ENCODE measurements around the gene TDRD1.
"Not testable (repeated sequence)": the region's sequence is repeated elsewhere in the genome, so short reads cannot be mapped to it uniquely, and the experiment has no call there.

Gene TDRD1, protein sequence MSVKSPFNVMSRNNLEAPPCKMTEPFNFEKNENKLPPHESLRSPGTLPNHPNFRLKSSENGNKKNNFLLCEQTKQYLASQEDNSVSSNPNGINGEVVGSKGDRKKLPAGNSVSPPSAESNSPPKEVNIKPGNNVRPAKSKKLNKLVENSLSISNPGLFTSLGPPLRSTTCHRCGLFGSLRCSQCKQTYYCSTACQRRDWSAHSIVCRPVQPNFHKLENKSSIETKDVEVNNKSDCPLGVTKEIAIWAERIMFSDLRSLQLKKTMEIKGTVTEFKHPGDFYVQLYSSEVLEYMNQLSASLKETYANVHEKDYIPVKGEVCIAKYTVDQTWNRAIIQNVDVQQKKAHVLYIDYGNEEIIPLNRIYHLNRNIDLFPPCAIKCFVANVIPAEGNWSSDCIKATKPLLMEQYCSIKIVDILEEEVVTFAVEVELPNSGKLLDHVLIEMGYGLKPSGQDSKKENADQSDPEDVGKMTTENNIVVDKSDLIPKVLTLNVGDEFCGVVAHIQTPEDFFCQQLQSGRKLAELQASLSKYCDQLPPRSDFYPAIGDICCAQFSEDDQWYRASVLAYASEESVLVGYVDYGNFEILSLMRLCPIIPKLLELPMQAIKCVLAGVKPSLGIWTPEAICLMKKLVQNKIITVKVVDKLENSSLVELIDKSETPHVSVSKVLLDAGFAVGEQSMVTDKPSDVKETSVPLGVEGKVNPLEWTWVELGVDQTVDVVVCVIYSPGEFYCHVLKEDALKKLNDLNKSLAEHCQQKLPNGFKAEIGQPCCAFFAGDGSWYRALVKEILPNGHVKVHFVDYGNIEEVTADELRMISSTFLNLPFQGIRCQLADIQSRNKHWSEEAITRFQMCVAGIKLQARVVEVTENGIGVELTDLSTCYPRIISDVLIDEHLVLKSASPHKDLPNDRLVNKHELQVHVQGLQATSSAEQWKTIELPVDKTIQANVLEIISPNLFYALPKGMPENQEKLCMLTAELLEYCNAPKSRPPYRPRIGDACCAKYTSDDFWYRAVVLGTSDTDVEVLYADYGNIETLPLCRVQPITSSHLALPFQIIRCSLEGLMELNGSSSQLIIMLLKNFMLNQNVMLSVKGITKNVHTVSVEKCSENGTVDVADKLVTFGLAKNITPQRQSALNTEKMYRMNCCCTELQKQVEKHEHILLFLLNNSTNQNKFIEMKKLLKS

DNA sequence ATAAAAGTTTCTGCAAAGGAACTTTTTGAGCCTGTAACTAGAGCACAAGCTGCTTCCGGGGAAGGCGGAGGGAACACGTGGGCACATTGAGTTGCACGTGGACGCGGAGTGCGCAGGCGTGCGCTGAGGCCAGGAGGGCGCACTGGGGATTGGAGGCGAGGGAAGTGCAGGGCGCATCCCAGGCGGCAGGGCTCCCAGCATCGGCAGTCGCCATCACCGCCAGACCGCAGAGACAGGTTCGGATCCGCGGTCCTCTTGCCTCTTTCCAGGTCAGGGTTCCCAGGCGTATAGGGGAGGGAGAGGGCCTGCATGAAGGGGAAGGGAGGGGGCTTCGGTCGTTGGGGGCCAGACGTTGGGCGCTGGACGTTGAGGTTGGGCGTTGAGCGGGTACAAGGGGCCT is at the start of gene TDRD1:
Gene TDRD1, plus strand, starts transcription at position 206 of the 400 bp plus-strand sequence. CDS start 8,479 bp downstream, outside the sequence.
- no peak for ATAC-seq
- peaks cover 9% of the 10 kb centered on the region for H3K27me3 Mint-ChIP-seq
- H3K4me3 Mint-ChIP-seq = peak within 1 kb of the TSS; percentile 46
- H3K36me3 Mint-ChIP-seq = no peaks in the 10 kb centered on the region
- H3K9me3 Mint-ChIP-seq = no peaks in the 10 kb centered on the region
- peaks cover 5% of the 10 kb centered on the region for H3K4me1 Mint-ChIP-seq
- no peak within 1 kb of the TSS for H3K27ac Mint-ChIP-seq

DNA sequence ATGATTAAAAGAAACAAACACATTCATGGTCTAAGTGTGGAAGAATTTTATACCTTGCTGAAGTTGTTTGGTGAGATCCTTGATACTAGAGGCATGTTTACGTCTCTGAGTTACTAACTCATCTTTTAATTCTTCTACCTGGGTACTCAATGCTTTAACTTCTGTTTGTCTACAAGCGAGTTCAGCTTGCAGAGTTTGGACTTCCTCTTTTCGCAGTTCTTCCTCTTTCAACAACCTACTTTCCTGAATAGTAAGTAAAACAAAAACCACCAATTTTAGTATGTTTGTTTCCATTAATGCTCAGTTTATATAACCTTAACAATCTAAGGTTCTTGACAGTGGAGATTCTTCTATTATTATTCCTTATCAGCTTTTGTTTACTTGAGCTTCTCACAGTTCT is 48.1 kb upstream of the TDRD1 start:
- peak; percentile 70 for ATAC-seq
- Mint-ChIP-seq H3K27me3 (no peaks in the 10 kb centered on the region), H3K4me3 (no peak overlapping the region), H3K4me1 (peaks cover 7% of the 10 kb centered on the region), H3K36me3 (peaks cover 64% of the 10 kb centered on the region), H3K27ac (no peak overlapping the region), H3K9me3 (no peaks in the 10 kb centered on the region)

DNA sequence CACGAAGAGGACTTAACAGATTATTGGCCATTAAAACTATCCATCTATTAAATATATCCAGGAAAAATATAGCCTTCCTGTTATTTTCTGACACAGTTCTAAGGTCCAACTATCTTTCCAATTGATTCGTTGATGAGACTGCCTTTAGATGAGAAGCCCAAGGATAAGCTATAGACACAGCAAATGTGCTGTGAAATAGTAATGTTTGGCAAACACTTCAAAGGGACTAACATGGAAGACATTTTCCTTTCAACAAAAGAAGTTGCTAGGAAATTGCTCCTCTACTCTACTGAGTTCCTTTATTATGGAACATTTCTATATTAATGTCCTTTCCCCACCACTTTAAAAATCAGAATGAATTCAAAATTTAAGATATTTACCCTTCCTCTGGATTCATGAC is 43.7 kb upstream of the TDRD1 start:
- Mint-ChIP-seq H3K27me3 (no peaks in the 10 kb centered on the region), H3K27ac (peak overlapping the region; percentile 64), H3K4me3 (no peak overlapping the region), H3K4me1 (peaks cover 7% of the 10 kb centered on the region), H3K36me3 (peaks cover 50% of the 10 kb centered on the region), H3K9me3 (no peaks in the 10 kb centered on the region)
- no peak for ATAC-seq

DNA sequence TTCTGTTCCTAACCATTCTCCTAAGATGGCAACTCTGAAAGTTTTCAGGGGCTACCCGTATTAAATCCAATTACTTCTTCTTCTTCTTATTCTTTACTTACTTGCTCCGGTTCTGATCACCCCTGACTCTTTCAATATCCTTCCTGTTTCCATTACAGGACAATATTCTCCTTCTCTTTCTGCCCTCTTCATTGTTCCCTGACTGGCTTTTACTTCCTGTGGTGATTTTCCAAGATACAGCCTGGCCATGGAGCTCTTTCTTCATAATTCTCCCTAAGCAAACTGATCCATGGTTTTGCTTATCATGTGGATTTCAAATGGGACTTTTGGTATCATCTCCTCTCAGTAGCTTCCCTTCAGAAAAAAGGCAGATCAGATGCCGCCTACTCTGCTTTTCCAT is 40.6 kb upstream of the TDRD1 start:
- Mint-ChIP-seq H3K4me3 (no peak overlapping the region), H3K36me3 (peaks cover 64% of the 10 kb centered on the region), H3K9me3 (no peaks in the 10 kb centered on the region), H3K4me1 (no peaks in the 10 kb centered on the region), H3K27ac (no peak overlapping the region), H3K27me3 (no peaks in the 10 kb centered on the region)
- no peak for ATAC-seq

DNA sequence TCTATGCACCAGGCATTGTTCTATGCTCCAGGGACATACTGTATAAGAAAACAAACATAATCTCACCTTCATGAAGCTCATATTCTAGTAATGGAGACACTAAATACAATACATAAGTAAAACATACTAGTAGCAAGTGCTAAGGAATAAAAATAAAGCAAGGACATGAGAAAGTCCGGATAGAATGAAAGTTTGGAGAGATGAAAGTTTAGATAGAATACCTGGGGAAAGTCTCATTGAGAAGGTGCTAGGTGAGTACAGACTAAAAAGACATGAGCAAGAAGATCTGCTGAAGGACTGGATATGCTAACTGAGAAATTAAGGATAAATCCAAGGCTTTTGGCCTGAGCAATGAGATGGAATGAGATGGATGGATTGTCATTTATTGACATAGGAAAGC is 39.1 kb upstream of the TDRD1 start:
- Mint-ChIP-seq H3K36me3 (peaks cover 62% of the 10 kb centered on the region), H3K9me3 (no peaks in the 10 kb centered on the region), H3K27ac (no peak overlapping the region), H3K27me3 (no peaks in the 10 kb centered on the region), H3K4me3 (no peak overlapping the region), H3K4me1 (no peaks in the 10 kb centered on the region)
- no peak for ATAC-seq

DNA sequence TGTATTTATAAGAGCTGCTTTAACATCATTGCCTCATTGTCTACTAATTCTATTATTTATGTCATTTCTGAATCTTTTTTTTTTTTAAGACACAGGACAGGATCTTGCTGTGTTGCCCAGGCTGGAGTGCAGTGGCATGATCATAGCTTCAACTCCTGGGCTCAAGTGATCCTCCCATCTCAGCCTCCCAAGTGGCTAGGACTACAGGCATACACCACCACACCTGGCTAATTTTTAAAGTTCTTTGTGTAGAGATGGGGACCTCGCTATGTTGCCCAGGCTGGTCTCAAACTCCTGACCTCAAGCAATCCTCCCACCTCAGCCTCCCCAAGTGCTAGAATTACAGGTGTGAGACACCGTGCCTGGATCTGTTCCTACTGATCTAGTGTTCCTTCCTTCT is 38.3 kb upstream of the TDRD1 start:
- H3K27ac Mint-ChIP-seq, H3K4me3 Mint-ChIP-seq, ATAC-seq, H3K9me3 Mint-ChIP-seq, H3K4me1 Mint-ChIP-seq, H3K27me3 Mint-ChIP-seq: not testable (repeated sequence)
- H3K36me3 Mint-ChIP-seq = peaks cover 57% of the 10 kb centered on the region

DNA sequence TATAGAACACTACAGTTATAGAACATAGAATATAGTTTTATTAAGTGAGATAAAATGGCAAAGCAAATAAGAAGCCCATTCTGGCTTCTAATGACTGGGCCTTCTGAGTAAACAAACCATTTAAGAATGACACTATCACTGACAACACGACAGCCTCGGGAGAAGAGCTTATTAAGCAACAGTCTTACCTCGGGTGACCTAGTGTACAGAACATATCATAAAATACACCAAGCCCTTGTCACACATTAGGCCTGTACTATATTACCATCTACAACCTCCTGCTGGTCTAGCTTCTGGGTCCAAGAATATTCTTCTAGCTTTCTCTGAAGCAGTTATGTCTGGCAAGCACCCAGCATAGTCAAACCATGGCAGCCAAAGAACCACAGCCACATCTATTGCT is 37.1 kb upstream of the TDRD1 start:
- Mint-ChIP-seq H3K27me3 (no peaks in the 10 kb centered on the region), H3K4me1 (no peaks in the 10 kb centered on the region), H3K4me3 (no peak overlapping the region), H3K27ac (no peak overlapping the region), H3K9me3 (no peaks in the 10 kb centered on the region), H3K36me3 (peaks cover 60% of the 10 kb centered on the region)
- ATAC-seq = no peak

DNA sequence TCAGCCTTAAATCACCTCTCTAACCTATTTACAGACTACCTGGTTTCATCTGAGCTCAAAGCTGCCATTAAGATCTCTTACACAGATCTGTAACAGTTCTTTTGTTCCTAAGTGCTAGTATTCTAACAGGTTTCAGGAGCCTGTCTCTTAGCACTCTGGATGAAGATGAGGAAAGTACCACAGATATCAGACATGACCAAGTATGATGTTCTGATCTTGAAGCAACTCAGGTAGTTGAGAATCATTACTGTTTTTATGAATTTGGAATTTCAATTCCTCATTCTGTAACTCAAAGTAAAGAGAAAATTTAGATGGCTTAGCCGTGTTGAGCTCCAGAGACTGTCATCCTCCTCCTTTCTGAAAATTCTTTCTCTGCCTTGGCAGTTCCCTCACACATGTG is 36.0 kb upstream of the TDRD1 start:
- H3K9me3 Mint-ChIP-seq = no peaks in the 10 kb centered on the region
- H3K27ac Mint-ChIP-seq = no peak overlapping the region
- no peak overlapping the region for H3K4me3 Mint-ChIP-seq
- ATAC-seq = no peak
- H3K27me3 Mint-ChIP-seq = no peaks in the 10 kb centered on the region
- peaks cover 71% of the 10 kb centered on the region for H3K36me3 Mint-ChIP-seq
- H3K4me1 Mint-ChIP-seq = no peaks in the 10 kb centered on the region

DNA sequence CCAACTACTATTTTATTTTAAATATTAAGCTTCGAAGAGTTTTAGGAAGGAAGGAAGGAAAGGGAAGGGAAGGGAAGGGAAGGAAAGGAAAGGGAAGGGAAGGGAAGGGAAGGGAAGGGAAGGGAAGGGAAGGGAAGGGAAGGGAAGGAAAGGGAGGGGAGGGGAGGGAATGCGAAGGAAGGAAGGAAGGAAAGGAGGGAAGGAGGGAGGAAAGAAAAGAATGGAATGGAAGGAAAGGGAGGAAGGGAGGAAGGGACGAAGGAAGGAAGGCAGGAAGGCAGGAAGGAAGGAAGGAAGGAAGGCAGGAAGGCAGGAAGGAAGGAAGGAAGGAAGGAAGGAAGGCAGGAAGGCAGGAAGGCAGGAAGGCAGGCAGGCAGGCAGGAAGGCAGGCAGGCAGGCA is 29.7 kb upstream of the TDRD1 start:
- H3K27ac Mint-ChIP-seq, H3K27me3 Mint-ChIP-seq, H3K4me3 Mint-ChIP-seq, ATAC-seq, H3K9me3 Mint-ChIP-seq: not testable (repeated sequence)
- Mint-ChIP-seq H3K36me3 (peaks cover 78% of the 10 kb centered on the region), H3K4me1 (peaks cover 15% of the 10 kb centered on the region)

DNA sequence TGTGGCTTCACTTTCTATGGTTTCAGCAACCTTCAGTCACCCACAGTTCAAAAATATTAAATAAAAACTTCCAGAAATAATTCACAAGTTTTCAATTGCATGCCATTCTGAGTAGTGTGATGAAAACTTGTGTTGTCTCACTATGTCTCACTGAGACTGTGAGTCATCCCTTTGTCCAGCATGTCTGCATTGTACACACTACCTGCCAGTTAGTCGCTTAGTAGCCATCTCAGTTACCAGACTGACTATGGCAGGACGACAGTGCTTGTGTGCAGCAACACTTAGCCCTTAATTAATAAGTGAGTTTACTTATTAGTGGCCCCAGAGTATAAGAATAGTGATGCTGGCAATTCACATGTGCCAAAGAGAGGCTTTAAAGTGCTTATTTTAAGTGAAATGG is 27.7 kb upstream of the TDRD1 start:
- Mint-ChIP-seq H3K9me3 (no peaks in the 10 kb centered on the region), H3K27ac (no peak overlapping the region), H3K36me3 (peaks cover 75% of the 10 kb centered on the region), H3K4me3 (no peak overlapping the region), H3K4me1 (peaks cover 15% of the 10 kb centered on the region), H3K27me3 (no peaks in the 10 kb centered on the region)
- no peak for ATAC-seq

DNA sequence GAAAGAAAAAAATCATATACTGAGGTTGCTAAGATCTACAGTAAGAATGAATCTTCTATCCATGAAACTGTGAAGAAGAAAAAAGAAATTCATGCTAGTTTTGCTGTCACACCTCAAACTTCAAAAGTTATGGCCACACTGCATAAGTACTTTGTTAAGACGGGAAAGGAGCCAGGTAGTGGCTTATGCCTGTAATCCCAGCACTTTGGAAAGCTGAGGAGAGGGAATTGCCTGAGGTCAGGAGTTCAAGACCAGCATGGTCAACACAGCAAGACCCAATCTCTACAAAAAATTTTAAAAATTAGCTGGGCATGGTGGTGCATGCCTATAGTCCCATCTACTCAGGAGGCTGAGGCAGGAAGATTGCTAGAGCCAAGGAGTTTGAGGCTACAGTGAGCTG is 27.3 kb upstream of the TDRD1 start:
- Mint-ChIP-seq H3K27ac (no peak overlapping the region), H3K9me3 (no peaks in the 10 kb centered on the region), H3K36me3 (peaks cover 76% of the 10 kb centered on the region), H3K4me1 (peaks cover 15% of the 10 kb centered on the region), H3K4me3 (no peak overlapping the region), H3K27me3 (no peaks in the 10 kb centered on the region)
- ATAC-seq = no peak

DNA sequence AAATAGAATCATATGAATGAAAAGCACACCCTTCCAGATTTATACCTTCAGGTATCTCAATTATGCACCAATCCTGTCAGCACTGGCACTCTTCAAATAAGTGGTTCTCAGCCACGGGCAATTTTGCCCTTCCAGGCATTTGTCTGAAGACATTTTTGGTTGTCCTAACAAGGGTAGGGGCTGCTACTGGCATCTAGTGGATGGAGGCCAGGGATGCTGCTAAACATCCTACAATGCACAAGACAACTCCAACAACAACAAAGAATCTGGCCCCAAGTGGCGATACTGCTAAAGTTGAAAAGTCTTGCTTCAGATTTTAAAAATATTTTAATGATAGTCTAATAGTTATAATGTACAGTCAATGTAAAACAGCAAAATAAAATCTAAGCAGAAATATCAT is 21.2 kb upstream of the TDRD1 start:
- Mint-ChIP-seq H3K4me3 (no peak overlapping the region), H3K4me1 (peaks cover 12% of the 10 kb centered on the region), H3K27me3 (no peaks in the 10 kb centered on the region), H3K27ac (no peak overlapping the region), H3K36me3 (peaks cover 47% of the 10 kb centered on the region), H3K9me3 (no peaks in the 10 kb centered on the region)
- ATAC-seq = no peak

DNA sequence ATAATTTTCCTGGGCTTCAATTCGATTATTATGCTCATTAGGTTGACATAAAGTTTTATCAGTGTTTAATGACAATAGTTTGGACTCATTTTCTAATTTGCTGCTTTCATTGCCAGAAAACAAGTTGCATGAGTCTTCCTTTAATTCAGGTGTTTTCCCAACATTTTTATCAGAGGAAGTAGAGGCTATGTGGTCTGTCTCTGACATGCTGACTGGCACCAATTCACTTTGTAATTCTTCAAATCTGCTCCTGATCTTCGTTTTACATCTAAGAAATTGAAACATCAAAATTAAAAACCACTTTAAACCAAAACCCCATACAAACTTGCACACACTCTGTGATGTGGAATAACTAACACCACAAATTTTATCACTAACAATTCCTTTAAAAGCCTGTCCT is 16.1 kb upstream of the TDRD1 start:
- no peaks in the 10 kb centered on the region for H3K9me3 Mint-ChIP-seq
- H3K4me1 Mint-ChIP-seq = peaks cover 34% of the 10 kb centered on the region

DNA sequence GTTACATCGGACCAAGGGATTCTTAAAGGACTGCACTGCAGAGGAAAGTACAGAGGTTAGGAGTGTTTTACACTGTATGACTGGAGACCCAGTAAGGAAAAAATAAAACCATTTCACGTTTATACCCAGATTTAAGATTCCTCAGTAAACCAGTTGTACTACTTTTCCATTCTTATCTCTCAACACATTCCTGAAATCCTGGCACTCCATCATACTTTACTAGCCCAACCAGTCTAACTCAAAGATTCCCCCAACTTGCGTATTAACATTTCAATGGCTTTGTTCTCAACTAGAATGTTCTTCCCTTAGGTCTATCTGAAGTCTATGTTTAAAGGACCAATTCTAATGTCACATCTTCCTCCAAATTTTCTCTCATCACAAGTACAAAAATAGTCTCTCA is 13.1 kb upstream of the TDRD1 start:
- Mint-ChIP-seq H3K27ac (no peak overlapping the region), H3K9me3 (no peaks in the 10 kb centered on the region), H3K27me3 (no peaks in the 10 kb centered on the region), H3K4me3 (no peak overlapping the region), H3K36me3 (peaks cover 46% of the 10 kb centered on the region), H3K4me1 (peaks cover 41% of the 10 kb centered on the region)
- ATAC-seq = no peak

More for the DNA sequence above, 16.1 kb upstream of the TDRD1 start:
- Mint-ChIP-seq H3K27ac (peak overlapping the region; percentile 30), H3K27me3 (no peaks in the 10 kb centered on the region), H3K4me3 (no peak overlapping the region), H3K36me3 (peaks cover 40% of the 10 kb centered on the region)
- ATAC-seq = no peak

DNA sequence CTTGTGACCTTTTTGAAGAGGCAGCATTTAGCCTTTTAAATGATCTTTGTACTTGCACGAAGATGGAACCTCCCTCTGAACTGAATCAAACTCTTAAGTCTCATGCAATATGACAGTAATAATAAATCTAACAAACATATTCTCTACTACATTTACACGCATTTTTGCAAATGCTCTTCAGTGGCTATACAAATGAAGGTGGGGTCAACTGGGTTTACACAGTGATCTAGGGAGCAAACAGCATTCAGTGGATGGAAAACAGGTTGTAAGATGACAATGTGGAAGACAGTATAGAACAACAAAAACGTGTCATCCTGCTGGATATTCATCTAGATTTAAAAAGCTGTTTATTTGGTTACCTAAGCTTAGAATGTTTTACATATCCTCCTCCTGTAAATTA is 12.7 kb upstream of the TDRD1 start:
- Mint-ChIP-seq H3K4me1 (peaks cover 41% of the 10 kb centered on the region), H3K27ac (no peak overlapping the region), H3K36me3 (peaks cover 46% of the 10 kb centered on the region), H3K27me3 (no peaks in the 10 kb centered on the region), H3K4me3 (no peak overlapping the region), H3K9me3 (no peaks in the 10 kb centered on the region)
- ATAC-seq = no peak
